Stomach (tissue), 4 donors: ENCODE data around the gene ADGRG4.

Experiments
- EP300 ChIP-seq: sonication (generic); formaldehyde crosslinking; IDR thresholded peaks from one replicate; pipeline ENCODE4 v1.6.1; 2017; ENCODE audit warnings: antibody characterized with exemption
- TF ChIP-seq, protein P1 (sequence below), 7 experiments: fragments of 450-650 bp in 4 of 7; fragments of 200-600 bp in 3 of 7; sonication (generic) in 3 of 7; IDR thresholded peaks; one replicate each; pipeline ENCODE4 v1.5.1; 2016 to 2019; ENCODE audit warnings: antibody characterized with exemption in 7 of 7, control low read depth in 2 of 7, mild to moderate bottlenecking in 1 of 7

DNA sequence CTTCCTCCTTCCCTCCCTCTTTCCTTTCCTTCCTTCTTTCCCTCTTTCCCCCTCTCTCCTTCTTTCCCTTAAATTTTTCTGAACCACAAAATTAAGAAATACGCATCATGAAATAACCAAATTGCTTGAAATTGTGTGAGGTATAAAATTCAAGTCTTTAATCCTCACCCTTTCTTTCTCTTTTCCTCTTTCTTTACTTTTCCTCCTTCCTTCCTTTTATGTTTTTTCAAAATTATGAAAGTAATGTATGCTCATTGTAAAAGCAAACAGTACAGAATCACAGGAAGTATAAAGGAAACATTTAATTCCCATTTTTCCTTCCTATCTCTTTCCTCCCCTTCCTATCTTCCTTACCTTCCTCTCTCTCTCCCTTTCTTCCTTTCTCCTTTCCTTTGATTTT, 5.4 kb downstream of the ADGRG4 start:
- TF ChIP-seq, protein P1, sequence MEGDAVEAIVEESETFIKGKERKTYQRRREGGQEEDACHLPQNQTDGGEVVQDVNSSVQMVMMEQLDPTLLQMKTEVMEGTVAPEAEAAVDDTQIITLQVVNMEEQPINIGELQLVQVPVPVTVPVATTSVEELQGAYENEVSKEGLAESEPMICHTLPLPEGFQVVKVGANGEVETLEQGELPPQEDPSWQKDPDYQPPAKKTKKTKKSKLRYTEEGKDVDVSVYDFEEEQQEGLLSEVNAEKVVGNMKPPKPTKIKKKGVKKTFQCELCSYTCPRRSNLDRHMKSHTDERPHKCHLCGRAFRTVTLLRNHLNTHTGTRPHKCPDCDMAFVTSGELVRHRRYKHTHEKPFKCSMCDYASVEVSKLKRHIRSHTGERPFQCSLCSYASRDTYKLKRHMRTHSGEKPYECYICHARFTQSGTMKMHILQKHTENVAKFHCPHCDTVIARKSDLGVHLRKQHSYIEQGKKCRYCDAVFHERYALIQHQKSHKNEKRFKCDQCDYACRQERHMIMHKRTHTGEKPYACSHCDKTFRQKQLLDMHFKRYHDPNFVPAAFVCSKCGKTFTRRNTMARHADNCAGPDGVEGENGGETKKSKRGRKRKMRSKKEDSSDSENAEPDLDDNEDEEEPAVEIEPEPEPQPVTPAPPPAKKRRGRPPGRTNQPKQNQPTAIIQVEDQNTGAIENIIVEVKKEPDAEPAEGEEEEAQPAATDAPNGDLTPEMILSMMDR (IDR thresholded peaks at IDR 0.05): no peak
- no peak for TF ChIP-seq EP300
